Testis (tissue), 3 donors: ENCODE measurements around the gene TLN1. TPM values are rescaled to one million over a fixed set of nuclear protein-coding genes. Genes with fewer than 3 reads are reported as not detected.

ENCODE experiments used
- DNase-seq: peaks from one replicate; pipeline ENCODE4 v3.0.0-alpha.2; 2019
- H3K27ac ChIP-seq, 2 donors: fragments of 200-600 bp; sonication (generic); one replicate each; pipeline ENCODE4 v1.5.1; 2019
- H3K27me3 ChIP-seq: fragments of 200-600 bp; sonication (generic); one replicate; pipeline ENCODE4 v1.5.1; 2019
- H3K36me3 ChIP-seq: fragments of 200-600 bp; sonication (generic); one replicate; pipeline ENCODE4 v1.5.1; 2017; ENCODE audit warnings: low read depth; ENCODE audit errors: missing control alignments
- H3K4me1 ChIP-seq: fragments of 200-600 bp; sonication (generic); one replicate; pipeline ENCODE4 v1.5.1; 2019
- H3K4me3 ChIP-seq, 2 donors: fragments of 200-600 bp; sonication (generic); one replicate each; pipeline ENCODE4 v1.5.1; 2017 to 2019
- H3K9me3 ChIP-seq: fragments of 200-600 bp; sonication (generic); one replicate; pipeline ENCODE4 v1.5.1; 2017
- CTCF ChIP-seq, 3 experiments: fragments of 450-650 bp in 2 of 3; fragments of 200-600 bp in 1 of 3; sonication (generic) in 1 of 3; IDR thresholded peaks; one replicate each; pipeline ENCODE4 v1.5.1; 2016 to 2019; ENCODE audit warnings: antibody characterized with exemption in 3 of 3, mild to moderate bottlenecking in 2 of 3, moderate library complexity in 1 of 3
- POLR2A ChIP-seq: fragments of 450-650 bp; IDR thresholded peaks from one replicate; pipeline ENCODE4 v1.6.1; 2017; ENCODE audit warnings: antibody characterized with exemption, mild to moderate bottlenecking, moderate library complexity
- WGBS, 2 donors: methylation state at CpG; one replicate each; pipeline ENCODE4 v1.1.5; 2018; 5-methylcytosine and 5-hydroxymethylcytosine counted together
- intact Hi-C: fragments of 100-400 bp; cut with DNase I; formaldehyde crosslinking; loops from one replicate; pipeline ENCODE4 v1.15.1; 2023; ENCODE audit warnings: low total_unique reads
- polyA plus RNA-seq: library from polyadenylated mRNA; stranded (reverse); fragments of 350-450 nt; fragmentation: Illumina TruSeq; extraction: RNeasy Lipid Tissue Mini Kit (QIAGEN cat#74804); gene quantifications from one replicate; pipeline ENCODE4 v1.2.3, GENCODE V29; 2014; ENCODE audit warnings: low read depth, low replicate concordance; ENCODE audit not compliant: insufficient read depth
- total RNA-seq, 2 donors: library from RNA; depleted of rRNA; stranded (reverse); fragments of >200 nt; gene quantifications; one replicate each; pipeline ENCODE4 v1.2.3, GENCODE V29; 2016

TLN1 gene
- total and polyA plus RNA-seq, 3 donors from 2014 or later = 134 to 201 (median 171) TPM

DNA sequence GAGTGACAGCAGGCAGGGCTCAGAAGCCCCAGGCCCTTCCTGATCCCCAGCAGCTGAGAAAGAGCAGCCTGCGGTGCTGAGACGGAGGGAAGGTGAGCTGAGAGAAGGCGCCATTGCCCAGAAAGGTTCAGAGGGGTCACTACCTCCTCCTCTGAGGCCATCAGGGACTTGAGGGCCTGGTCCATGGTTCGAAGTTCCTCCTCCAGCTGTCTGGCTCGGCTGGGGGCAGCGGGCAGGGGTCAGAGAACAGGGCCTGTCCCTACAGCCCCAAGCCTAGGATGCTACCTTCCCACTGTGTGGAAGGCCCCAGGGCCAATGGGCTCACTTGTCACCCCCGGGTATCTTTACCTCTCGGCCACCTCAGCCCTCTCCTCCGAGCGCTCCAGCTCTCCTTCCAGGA lies 47.1 kb downstream of the TLN1 start:
- TF ChIP-seq CTCF (IDR thresholded peaks at IDR 0.05) (no peak), POLR2A (no peak)
- WGBS, 2 donors = 89 to 92% methylated on average over 8 to 10 of the region's 10 CpGs
- no peak overlapping the region for H3K27ac ChIP-seq
- intact Hi-C loops = no loop called here
- no peaks in the 10 kb centered on the region for H3K27me3 ChIP-seq
- H3K36me3 ChIP-seq = no peaks in the 10 kb centered on the region
- DNase-seq = no peak
- no peaks in the 10 kb centered on the region for H3K9me3 ChIP-seq
- H3K4me1 ChIP-seq = peaks cover 10% of the 10 kb centered on the region
- no peak overlapping the region for H3K4me3 ChIP-seq

DNA sequence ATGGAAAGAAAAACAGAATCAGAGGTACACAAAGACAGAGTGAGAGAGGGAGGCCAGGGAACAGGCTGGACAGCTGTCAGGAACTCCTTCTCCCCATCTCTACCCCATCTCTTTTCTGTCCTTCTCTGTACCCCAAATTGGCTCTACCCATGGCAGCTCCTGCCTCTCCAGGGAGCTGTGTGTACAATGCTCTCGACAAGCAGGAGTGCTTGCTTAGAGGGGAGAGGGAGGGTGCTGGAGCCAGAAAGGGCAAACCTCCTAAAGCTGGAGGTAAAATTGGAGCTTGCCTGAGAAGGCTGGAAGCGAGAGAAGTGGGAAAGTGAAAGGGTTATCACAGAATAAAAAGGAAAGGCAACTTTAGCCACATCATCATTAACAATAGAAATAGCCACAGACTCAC lies 48.7 kb downstream of the TLN1 start:
- WGBS, 2 donors = 58 to 69% methylated on average over 2 of the region's 2 CpGs
- Histone ChIP-seq H3K36me3 (no peaks in the 10 kb centered on the region), H3K27me3 (no peaks in the 10 kb centered on the region), H3K4me1 (peaks cover 10% of the 10 kb centered on the region), H3K4me3 (no peak overlapping the region), H3K27ac (no peak overlapping the region), H3K9me3 (no peaks in the 10 kb centered on the region)
- TF ChIP-seq POLR2A = no peak
- no peak for TF ChIP-seq CTCF (IDR thresholded peaks at IDR 0.05)
- intact Hi-C loops = no loop called here
- no peak for DNase-seq

DNA sequence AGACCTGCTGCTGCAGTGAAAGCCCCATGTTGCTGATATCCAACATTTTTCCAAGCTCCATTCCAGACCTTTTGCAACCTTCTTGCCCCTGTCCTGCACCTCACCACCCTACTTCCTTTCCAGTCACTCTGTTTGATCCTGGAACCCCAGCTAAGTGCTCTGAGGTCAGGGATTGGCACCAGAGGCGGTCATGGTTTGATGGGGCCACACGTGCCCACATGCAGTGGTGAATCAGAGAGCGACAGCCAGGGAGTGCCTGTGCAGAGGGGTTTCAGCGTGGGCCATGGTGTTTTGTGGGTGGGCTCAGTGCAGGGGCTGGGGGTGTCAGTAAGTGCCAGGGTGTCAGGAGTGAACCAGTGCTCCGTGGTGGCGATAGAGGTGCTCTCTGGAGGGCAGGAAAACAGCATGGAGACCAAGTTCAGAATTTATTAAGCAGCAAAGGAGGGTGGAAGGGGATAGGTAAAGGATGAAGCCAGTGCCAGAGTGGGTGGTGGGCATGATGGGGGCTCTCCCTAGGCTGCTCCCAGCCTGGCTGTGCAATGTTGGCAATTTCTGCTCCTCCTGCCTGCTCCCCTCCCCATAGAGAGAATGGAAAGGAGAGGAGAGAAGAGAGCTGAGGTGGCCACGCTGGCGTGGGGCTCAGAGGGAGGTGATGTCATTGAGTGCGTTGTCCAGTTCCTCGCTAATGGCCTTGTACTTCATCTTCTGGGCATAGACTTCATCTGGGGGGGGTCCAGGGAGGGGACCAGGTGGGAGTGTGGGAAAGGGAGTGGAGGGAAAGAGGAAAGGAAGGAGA lies 49.3 kb downstream of the TLN1 start:
- 80 to 91% methylated on average over 10 of the region's 10 CpGs for WGBS, 2 donors
- H3K9me3 ChIP-seq = no peaks in the 10 kb centered on the region
- no peaks in the 10 kb centered on the region for H3K36me3 ChIP-seq
- no peak overlapping the region for H3K4me3 ChIP-seq
- H3K27ac ChIP-seq = no peak overlapping the region
- TF ChIP-seq POLR2A (no peak), CTCF (IDR thresholded peaks at IDR 0.05) (no peak)
- DNase-seq = no peak
- peaks cover 13% of the 10 kb centered on the region for H3K4me1 ChIP-seq
- H3K27me3 ChIP-seq = no peaks in the 10 kb centered on the region
- intact Hi-C loops = no loop called here

- no peaks in the 10 kb centered on the region for H3K9me3 ChIP-seq
- TF ChIP-seq CTCF (IDR thresholded peaks at IDR 0.05) = no peak
- no peak for TF ChIP-seq POLR2A
- WGBS, 2 donors = 54 to 64% methylated on average over 6 of the region's 6 CpGs
- no peaks in the 10 kb centered on the region for H3K27me3 ChIP-seq
- no peak overlapping the region for H3K4me3 ChIP-seq
- peaks cover 13% of the 10 kb centered on the region for H3K4me1 ChIP-seq
- no peak for DNase-seq
- H3K27ac ChIP-seq = no peak overlapping the region
- no peaks in the 10 kb centered on the region for H3K36me3 ChIP-seq
- intact Hi-C loops = no loop called here
Measured at GRCh38 chr9:35682051-35682450, 49.9 kb downstream of the TLN1 start.
